Measurements from ENCODE around the gene AMBRA1.

The AMBRA1 gene

DNA sequence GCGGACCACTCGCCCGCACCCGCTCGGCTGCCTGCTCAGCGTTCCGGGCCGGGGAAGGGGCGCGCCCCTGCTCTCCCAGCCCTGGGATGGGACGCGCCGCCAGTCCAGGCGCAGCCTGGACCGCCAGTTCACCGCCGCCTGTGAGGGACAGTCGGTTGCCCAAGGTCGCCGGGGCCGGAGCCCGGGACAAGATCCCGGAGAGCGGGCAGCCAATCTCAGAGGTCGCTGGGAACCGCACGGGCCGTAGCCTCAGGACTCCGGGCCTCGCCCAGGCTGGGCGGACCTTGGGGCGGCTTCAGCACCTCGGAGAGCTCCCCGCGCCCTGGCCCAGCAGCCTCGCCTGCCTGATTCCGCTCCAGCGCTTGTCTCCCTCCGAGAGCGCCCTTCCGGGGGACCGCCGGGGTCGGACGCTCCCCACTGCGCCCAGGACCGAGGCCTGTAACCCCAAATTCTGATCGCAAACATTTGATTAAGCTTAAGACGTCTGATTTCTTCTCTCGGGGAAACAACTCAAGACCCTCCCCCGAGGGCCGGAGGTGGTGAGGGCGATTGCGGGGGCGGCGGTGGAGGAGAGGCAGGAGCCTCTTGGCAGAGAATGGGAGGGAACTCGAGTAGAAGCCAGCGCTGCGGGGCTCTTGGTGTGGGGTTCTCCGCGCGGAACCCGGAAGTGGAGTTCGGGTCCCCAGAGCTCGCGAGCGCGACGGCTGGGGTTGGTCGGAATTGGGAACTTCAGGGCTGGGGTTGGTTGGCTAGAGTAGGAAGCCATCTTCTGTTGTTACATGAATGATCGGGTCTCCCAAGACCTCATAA is 201.2 kb downstream of the AMBRA1 start:
- TF ChIP-seq, protein P1, sequence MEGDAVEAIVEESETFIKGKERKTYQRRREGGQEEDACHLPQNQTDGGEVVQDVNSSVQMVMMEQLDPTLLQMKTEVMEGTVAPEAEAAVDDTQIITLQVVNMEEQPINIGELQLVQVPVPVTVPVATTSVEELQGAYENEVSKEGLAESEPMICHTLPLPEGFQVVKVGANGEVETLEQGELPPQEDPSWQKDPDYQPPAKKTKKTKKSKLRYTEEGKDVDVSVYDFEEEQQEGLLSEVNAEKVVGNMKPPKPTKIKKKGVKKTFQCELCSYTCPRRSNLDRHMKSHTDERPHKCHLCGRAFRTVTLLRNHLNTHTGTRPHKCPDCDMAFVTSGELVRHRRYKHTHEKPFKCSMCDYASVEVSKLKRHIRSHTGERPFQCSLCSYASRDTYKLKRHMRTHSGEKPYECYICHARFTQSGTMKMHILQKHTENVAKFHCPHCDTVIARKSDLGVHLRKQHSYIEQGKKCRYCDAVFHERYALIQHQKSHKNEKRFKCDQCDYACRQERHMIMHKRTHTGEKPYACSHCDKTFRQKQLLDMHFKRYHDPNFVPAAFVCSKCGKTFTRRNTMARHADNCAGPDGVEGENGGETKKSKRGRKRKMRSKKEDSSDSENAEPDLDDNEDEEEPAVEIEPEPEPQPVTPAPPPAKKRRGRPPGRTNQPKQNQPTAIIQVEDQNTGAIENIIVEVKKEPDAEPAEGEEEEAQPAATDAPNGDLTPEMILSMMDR (conservative IDR thresholded peaks at IDR 0.05): no peak
- H3K27ac ChIP-seq: peak overlapping the region; percentile 51; the same call in 1 of the 2 replicates

DNA sequence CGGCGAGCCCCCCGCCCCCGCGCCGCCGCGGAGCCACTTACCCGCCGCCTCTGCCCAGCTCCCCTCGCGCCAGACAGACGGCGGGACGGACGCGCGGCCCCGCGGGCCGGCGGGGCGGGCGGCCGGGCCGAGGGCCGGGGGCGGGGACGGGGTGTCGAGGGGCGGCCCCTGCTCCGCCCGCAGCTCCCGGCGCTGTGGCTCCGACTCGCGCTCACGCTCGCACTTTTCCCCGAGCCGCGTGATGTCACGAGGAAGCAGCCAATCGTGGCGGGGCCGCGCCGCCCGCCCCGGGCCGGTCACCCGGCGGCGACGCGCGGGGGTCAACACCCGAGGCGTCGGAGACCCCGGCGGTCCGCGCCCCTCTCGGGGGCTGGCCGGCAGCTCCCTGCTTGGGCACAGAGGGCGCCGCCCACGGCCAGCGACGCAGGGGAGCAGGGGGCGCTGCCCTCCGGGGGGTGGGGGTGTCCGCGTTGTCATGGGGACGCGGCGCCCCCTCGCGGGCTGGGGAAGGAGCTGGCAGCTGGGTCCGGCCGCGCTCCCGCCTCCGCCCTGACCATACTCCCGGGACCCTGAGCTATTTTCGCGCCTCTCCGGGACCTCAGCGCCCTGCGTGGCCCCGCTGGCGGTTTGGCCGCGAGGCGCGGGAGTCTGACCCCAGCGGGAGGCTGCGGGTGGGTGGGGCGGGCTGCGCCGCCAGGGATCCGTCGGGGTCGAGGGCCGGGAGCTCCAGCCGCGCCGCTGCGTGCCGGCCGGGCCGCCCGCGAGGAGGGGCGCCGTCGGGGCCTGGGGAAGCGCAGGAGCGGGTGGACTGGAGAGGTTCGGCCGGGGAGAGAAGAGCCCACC is 202.0 kb downstream of the AMBRA1 start, which contains the start of gene CHRM4:
TSS of gene CHRM4 (minus strand) at position 199 of the 843 bp plus-strand sequence. CDS start 5,219 bp downstream, outside the sequence.
- TF ChIP-seq, protein P1 (conservative IDR thresholded peaks at IDR 0.05): peak; percentile 73
- H3K27ac ChIP-seq: peak within 1 kb of the TSS; percentile 51; the same call in 1 of the 2 replicates

DNA sequence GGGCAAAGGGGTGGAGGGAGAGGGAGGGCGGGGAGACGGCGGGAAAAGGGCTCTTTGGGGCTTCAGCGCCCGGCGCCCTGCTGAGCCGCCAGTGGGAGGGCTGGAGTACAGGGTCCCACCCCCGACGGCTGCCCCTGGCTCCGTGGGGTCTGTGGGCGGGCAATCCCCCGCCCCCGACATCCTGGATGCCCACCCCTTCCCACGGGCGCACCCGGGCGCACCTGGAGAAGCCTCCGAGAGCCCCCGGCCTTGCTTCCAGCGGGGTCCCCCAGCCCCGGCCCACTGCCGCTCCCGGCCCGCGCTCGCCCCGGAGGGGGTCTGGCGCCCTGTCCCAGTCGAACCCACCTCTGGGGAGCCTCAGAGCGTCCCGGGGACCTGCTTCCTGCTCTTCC is 202.6 kb downstream of the AMBRA1 start:
- TF ChIP-seq, protein P1 (conservative IDR thresholded peaks at IDR 0.05): no peak

DNA sequence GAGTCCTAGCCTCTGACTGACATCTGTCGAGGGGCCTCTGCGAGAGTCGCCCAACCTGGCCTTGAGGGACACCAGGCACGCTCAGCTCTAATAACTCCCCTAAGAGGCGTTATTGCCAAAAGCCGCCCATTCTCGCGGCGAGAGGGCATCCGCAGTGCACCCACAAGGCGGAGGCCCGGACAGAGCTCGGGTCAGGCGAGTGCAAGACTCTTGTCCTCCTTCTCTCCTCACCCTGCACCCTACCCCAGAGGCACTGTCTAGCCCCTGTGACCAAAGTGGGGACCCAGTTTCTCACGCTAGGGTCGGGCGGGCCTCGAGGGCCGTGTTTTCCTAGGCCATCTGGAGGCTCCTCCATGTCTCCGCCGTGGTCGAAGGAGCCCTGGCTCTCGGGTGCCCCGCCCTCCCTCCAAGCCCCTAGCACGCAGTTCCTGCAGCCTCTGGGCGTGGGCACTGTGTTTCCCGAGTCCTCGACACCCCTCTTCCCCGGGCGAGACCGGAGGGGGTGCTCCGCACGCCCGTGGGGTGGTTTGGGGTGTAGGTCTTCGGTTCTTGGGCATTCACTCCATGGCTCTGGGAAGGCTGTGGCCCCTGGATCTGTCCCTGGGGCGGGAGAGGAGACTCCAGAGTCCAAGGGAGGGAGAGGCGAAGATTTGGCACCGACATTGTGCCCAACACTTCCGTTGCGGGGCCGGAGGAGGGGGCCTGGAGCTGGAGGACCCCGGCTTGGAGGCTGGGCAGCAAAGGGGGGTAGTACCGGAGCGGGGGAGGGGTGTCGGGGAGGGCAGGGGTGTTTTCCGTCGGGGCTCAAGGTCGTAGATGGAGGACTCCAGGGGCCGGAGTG is 203.3 kb downstream of the AMBRA1 start:
- TF ChIP-seq, protein P1 (conservative IDR thresholded peaks at IDR 0.05): no peak

More for the DNA sequence above, 202.6 kb downstream of the AMBRA1 start:
- H3K27ac ChIP-seq: peak overlapping the region; percentile 51; the same call in 1 of the 2 replicates

DNA sequence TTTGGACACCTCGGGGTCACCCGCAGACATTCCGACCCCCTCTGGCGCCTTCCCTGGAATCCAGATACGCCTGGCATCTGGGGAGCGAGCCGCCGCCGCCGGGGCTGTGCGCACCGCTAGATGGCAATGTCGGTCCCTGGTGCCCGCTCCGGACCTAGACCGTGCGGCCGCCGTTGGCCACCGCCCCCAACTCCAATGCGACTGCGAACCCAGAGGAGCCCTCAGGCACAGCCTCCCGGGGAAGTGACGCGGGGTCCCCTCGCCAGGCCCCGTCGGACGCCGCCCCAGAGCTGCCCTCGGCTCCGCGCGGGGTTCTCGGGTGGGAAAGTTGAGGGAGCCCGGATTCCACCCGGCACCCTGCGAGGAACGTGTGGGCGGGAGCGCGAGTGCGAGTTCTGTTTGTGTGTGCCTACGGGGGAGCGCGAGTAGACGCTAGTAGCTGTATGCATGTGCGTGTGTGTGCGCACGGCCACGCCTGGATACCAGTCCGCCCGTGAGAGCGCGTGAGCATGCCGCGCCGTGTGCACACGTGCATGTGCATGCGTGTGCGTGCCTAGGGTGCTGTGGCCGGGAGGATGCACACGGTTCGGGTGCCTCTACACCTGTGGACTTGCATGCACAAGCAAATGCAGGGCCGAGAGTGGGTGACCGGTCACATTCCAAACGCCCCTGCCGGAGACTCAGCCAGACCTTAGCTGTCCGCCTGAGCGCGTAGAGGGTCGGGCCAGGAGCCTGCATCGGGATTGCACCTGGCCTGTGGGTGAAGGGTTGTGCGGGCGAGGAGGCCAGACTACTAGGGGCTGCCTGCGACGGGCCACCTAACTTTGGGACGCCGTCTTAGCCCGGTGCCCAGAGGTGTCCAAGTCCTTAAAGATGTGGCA is 204.1 kb downstream of the AMBRA1 start:
- TF ChIP-seq, protein P1 (conservative IDR thresholded peaks at IDR 0.05): peak; percentile 87
- peak overlapping the region; percentile 41; the same call in 1 of the 2 replicates for H3K27ac ChIP-seq

More for the DNA sequence above, 203.3 kb downstream of the AMBRA1 start:
- 0 out of 2 replicates have a peak overlapping the region, but pooled peaks have one; percentile 41 for H3K27ac ChIP-seq

Measured in VCaP (cell line).